ENCODE results near the gene IFNL3.
"Not testable (repeated sequence)": the region's sequence is repeated elsewhere in the genome, so short reads cannot be mapped to it uniquely, and the experiment has no call there.

Gene IFNL3

DNA sequence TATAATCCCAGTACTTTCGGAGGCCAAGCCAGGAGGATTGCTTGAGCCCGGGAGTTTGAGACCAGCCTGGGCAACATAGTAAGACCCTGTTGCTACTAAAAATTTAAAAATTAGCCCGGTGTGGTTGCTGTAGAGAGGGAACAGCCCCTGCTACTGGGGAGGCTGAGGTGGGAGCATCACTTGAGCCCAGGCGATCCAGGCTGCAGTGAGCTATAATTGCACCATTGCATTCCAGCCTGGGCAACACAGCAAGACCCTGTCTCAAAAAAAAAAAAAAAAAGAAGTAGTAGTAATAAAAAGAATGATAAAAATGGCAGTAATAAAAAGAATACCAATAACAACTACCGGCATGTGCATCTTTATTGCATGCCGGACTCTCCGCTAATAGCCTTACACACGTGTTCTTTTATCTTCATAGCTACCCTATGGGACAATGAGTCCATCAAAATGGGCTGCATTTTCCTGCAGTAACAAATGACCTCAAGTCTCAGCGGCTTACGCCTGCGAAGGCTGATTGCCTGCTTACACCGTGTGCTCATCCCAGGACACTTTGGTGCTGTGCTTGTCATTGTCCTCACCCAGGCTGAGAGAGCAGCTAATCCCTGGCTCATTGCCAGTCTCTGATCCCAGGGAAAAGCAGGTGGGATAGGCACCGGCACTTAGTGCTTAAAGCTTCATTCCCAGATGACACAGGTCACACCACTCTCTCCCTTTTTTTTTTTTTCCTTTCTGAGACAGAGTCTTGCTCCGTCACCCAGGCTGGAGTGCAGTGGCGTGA is 26.4 kb downstream of the IFNL3 start:
- no peak for DNase-seq (ENCODE audit: low read depth, low spot score)

DNA sequence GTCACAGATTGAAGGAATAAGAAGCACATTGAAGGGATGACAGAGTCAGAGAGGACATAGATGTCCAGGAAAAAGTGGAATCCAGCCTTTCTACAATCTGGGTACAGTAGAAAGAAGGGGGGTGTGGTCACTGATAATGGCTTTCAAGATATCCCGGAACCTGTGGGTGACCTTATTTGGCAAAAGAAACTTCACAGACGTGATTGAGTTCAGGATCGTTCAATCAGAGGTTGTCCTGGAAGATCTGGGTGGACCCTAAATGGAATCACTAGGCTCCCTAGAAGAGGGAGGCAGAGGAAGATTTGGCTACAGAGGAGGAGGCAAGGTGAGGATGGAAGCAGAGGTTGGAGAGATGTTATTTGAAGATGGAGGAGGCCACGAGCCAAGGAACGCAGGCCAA is 27.7 kb downstream of the IFNL3 start:
- DNase-seq (ENCODE audit: low read depth, low spot score): no peak

DNA sequence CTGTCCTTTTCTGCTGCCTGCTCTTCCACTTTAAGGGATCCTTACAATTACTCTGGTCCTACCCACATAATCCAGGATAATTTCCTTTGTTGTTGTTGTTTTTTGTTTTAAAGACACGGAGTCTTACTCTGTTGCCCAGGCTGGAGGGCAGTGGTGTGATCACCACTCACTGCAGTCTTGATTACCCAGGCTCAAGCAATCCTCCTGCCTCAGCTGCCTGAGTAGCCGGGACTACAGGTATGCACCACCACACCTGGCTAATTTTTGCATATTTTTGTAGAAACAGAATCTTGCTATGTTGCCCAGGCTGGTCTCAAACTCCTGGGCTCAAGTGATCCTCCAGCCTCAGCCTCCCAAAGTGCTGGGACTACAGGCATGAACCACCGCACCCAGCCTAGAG is 29.5 kb downstream of the IFNL3 start:
- DNase-seq (ENCODE audit: low read depth, low spot score): not testable (repeated sequence)

DNA sequence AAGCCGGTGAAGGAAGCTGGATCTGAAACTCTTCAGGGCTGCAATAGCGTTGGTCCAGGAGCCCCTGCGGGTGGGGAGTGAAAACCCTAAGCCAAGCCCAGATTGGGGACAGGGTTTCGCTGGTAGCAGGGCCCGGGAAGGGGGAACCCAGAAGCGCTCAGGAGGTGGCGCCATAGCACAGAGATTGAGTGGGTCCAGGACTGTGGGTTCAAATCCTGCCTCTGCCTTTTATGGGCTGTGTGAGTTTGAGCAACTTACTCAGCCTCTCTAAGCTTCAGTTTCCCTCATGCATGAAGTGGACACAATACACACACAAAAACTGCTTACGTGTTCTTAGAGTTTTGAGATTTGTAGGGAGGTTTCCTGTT is 32.4 kb downstream of the IFNL3 start:
- peak; percentile 31 for DNase-seq (ENCODE audit: low read depth, low spot score)

DNA sequence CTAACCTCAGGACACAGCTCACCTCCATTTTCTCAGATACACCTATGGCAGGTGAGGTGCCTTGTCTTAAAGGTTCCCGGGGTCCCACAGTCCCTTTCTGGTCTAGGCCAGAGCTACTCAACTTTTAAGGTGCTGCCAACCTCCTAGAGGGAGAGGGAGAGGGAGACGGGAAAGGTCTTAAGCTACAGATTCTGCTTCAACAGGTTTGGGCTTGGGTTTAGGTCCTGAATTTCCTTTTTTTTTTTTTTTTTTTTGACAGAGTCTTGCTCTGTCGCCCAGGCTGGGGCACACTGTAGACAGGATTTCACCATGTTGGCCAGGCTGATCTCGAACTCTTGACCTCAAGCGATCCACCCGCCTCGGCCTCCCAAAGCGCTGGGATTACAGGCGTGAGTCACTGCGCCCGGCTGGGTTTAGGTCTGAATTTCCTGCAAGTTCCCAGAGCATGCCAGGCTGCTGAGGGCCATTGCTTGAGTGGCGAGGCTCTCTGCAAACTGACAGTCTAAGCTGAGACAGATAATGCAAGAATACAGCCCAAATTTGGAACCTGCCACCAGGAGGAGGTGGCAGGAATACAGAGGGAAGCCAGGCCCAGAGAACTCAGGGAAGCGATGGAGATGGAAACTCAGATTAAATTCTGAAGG is 33.0 kb downstream of the IFNL3 start:
- no peak for DNase-seq (ENCODE audit: low read depth, low spot score)

DNA sequence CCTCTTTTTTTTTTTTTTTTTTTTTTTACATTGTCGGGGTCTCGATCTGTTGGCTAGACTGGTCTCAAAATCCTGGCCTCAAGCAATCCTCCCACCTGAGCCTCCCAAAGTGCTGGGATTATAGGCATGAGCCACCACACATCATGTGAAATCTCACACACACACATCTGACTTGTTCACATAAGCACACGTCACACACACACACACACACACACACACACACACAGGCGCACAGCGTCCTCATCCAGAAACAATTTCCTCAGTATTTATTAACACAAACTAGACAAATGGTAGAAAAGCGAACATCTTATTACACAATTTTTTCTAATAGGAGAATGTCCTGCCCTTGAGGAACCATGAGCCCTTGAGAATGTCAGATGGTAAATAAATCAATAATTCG is 35.6 kb downstream of the IFNL3 start:
- DNase-seq (ENCODE audit: low read depth, low spot score): no peak

DNA sequence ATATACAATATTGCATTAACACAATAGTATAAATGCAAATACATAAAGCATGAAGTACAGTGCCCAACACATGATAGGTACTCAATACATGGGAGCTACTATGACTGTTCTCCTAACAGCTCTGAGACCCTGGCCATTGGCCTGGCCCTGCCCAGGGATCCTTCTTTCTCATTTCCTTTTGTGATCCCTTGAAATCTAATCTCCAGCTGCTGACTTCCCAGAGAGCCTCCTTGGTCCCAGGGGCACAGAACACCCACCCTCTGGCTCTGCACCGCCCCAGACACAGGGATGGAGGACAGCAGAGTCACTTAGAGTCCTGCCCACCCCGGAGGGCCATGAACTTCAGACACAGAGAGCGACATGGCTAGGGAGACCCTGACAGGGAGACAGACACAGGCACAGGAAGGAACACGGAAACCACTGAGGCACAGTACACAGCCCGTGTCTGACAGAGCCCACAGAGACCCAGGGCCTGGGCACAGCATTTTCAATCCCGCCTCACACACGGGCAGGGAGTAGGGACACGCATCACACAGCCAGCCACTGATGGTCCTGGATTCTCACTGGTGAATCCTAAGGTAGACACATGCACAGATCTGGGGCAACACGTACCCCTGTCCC is 36.5 kb downstream of the IFNL3 start:
- no peak for DNase-seq (ENCODE audit: low read depth, low spot score)

DNA sequence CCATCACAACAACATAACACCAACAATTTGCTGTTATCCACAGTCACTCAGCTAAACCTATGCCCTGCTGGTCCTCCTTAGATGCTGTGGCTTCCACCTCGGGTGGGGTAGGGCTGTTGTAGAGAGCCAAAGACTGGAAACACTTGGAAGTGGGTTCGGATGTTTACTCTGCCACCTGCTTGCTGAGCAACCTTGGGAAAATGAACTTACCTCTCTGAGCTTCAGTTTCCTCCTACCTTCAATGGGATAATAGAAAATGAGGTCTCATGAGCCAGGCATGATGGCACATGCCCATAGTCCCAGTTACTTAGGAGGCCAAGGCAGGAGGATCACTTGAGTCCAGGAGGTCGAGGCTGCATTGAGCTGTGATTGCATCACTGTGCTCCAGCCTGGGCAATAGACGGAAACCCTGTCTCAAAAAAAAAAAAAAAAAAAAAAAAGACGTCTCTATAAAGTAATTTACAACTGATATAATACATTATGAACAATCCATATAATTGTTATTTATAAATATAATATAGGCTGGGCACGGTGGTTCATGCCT is 37.4 kb downstream of the IFNL3 start:
- no peak for DNase-seq (ENCODE audit: low read depth, low spot score)

DNA sequence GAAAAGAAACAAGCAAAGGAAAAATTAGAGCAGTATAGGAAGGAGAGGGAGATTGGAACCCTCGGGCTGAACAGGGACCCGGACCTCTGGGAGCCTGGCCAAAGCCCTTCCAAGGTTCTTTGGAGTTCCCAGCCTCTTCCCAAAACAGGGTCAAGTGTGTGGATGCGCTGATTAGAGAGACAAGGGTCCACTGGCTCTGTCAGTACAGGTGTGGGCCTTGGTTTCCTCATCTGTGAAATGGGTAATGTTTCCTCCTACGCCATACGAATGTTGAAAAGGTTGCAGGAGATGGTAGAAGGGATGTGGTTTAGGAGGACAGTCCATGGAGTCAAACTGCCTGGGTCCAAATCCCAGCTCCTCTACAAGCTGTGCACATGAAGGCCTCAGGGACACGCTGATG is 38.7 kb downstream of the IFNL3 start:
- DNase-seq (ENCODE audit: low read depth, low spot score): no peak

DNA sequence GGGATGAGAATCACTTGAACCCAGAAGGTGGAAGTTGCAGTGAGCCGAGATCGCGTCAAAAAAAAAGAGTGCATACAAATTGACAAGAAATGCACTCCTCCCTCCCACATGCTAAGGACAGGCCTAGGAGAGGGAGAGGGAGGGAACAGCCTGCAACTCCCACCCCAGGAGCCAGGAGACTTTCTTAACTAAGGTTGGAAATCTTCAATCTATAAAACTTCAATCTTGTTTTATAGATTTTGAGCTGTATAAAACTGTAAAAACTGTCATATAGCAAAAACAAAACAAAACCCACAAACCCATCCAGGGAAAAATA is 39.4 kb downstream of the IFNL3 start:
- DNase-seq (ENCODE audit: low read depth, low spot score): no peak

DNA sequence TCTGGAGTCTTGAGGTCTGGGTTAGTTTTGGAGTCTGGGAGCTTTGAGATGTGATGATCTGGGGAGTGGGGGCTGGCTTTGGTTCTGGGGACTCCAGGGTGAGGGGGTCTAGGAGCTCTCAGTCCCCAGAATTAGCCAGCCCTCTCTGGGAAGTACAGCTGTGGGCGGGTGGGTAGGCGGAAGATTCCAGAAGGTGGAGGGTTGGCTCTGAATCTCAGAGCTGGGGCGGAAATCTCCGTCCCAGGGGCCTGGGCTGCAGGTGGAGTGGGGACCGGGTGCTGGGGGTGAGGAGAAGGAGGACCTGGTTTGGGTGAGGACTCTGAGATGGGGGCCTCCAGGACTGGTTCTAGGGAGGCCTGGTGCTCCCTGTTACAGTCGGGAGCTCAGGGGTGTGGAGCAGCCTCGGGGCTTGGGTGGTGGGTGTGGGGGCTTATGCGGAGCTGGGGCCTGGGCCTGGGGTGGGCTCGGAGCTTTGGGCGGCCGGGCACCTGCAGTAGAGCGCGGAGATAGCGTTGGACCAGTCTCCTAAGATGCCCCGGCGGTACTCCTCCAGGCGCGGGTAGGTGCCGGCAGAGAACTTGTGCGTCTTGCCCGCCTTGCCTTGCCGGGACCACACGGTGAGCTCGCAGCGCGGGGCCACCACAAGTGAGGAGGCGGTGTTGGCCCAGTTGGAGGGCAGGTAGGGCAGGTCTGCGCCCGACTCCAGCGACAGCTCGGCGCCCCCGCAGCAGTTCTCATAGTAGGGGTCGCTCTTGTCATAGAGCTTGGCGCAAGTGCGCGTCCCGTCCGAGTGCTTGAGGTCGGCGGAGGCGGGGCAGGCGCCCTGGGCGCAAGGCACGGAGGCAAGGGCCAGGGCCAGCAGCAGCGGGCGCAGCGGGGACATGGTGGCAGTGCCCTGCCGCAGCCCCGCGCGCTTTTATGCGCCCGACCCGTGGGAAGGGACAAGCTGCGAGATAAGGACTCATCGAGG is 41.1 kb downstream of the IFNL3 start, which contains the start of gene SYCN:
Gene SYCN (minus strand): TSS at position 892 of the 970 bp plus-strand sequence. CDS start 9 bp downstream, at position 883.
- DNase-seq (ENCODE audit: low read depth, low spot score): no peak

DNA sequence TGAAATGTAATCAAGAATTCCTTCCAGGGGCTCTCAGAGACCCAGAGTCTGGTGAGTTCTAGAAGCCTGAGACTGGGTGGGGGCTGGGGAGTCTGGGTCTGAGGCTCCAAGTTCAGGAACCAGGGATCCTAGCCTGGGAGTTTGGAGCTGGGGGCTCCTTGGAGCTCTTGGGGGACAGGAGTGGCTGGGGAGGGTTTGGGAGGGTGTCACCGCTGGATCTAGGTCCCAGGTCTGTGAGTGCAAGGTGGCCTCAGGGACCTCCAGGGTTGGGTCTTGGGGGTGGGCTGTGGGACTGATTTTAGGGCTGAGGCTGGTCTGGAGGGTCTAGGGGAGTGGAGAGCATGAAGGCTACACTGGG is 41.8 kb downstream of the IFNL3 start:
- no peak for DNase-seq (ENCODE audit: low read depth, low spot score)

DNA sequence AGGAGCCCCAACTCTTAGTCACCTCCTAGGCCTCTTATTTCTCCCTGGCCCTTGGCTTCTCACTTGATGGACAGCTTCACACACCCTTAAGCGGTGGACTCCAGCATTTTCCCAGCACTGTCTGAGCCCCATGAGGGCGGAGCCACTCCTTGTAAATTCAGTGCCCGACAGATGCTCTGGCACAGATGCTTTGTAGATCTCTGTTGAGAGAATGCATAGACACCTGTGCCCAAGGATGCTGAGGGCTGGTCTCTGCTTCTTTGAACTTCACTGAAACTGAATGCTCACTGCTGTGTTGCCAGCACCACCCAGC is 44.0 kb downstream of the IFNL3 start:
- no peak for DNase-seq (ENCODE audit: low read depth, low spot score)

DNA sequence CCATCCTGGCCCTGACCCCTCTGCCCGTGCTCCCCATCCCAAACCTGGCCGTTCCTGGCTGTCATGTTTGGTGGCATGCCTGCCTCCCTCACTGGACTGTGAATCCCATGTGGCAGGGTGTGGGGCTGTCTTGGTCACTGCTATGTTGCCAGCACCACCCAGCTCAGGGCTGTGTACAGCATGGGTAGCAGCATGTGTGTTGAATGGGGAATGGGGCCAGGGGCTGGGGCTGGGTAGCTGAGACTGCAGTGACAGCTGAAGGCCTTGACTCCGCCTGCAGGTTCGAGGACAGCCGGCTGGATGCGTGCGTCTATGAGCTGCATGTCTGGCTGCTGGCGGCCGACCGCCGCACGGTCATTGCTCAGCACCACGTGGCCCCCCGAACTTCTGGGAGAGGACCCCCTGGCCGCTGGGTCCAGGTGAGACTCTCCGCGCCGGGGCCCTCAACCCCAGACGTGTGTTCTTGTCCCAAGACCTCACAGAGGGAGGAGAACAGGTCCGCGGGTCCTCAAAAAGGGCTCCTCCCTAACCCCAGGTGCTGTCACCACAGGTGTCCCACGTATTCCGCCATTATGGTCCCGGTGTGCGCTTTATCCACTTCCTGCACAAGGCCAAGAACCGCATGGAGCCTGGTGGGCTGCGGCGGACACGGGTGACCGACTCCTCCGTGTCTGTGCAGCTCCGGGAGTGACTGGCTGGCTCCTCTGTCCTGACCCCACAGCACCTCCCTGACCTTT is 44.6 kb downstream of the IFNL3 start:
- no peak for DNase-seq (ENCODE audit: low read depth, low spot score)

DNA sequence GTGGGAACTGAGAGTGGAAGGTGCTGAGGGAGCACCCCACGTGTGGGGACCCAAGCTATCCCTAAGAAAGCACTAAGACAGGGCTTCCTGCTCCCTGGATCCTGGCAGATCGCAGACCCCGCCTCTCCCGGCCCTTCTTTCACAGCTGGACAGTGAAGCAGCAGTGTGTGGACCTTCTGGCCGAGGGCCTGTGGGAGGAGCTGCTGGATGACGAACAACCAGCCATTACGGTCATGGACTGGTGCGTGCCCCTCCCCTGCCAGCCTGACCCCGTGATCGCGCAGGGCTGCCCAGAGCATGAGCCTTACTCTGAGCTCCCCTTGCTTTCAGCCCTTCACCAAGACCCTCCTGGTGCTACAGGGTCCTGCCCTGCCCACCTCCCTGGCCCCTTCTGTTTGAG is 45.8 kb downstream of the IFNL3 start:
- DNase-seq (ENCODE audit: low read depth, low spot score): no peak

DNA sequence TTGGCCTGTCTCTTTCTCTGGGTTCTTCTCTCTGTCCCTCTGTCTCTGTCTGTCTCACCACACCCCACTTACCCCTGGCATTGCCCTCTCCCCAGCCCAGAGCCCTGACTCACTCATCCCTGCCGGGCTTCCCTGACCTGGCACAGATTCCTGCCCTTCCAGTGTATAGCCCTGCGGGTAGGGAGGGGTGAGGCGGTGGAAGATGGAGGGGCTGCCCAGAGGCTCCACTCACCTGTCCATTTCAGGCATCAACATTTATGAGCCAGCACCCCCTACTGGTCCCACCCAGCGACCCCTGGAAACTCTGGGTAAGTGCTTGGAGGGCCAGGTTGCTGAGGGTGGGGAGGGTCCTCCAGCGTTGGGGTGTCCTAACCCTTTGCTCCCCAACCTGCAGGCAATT is 47.0 kb downstream of the IFNL3 start:
- no peak for DNase-seq (ENCODE audit: low read depth, low spot score)

DNA sequence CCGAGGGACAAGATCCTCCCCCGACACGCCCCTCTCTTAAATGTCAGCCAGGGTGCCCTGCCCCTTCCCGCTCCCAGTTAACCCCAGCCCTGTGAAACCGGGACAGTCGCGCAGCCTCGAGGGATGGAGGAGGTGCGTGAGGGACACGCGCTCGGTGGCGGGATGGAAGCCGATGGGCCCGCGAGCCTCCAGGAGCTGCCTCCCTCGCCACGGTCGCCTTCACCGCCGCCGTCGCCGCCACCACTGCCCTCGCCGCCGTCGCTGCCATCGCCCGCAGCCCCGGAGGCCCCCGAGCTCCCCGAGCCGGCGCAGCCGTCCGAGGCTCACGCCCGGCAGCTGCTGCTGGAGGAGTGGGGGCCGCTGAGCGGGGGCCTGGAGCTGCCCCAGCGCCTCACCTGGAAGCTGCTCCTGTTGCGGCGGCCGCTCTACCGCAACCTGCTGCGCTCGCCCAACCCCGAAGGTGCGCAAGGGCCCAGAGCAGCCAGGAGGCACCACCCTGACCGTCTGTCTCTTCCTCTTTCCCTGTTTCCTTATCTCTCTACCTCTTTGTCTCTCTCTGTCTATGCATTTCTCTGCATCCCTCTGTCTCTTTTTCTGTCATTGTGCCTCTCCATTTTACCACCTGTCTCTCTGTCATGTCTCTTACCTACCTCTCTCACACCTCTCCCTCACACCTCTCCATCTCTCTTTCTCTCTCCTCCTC is 47.8 kb downstream of the IFNL3 start, which contains the start of gene NCCRP1:
Gene NCCRP1 (plus strand): TSS at position 105 of the 703 bp plus-strand sequence. CDS start 19 bp downstream, at position 124.
- no peak for DNase-seq (ENCODE audit: low read depth, low spot score)

DNA sequence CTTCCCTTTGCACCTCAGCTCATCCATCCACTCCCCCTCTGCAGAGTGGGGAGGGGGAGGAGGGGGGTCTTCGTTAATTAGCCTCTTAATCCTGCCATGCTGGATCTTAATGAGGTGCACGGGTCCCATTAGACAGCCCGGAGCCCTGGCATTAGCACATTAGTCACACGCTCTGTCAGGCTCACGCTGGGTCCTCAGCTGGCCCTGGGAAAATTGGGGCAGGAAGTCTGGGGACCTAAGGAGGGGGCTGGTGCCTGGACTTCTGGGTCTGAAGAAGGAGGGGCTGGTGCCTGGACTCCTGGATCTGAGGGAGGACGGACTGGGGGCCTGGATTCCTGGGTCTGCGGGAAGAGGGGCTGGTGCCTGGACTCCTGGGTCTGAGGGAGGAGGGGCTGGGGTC is 48.5 kb downstream of the IFNL3 start:
- DNase-seq (ENCODE audit: low read depth, low spot score): no peak

DNA sequence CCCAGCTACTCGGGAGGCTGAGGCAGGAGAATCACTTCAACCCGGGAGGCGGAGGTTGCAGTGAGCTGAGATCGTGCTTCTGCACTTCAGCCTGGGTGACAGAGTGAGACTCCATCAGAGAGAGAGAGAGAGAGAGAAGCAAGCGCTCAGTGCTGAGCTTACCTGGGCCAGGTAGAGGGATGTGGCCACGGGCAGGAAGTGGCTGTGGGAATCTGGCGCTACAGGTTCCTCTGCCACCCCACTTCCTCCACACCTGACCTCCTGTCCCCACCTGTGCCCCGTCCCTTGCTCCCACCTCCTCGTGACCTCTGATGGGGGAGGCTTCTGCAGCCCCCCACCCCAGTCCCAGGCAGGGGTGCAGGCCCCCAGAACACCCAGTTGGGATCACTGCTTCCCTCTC is 49.1 kb downstream of the IFNL3 start:
- DNase-seq (ENCODE audit: low read depth, low spot score): no peak

DNA sequence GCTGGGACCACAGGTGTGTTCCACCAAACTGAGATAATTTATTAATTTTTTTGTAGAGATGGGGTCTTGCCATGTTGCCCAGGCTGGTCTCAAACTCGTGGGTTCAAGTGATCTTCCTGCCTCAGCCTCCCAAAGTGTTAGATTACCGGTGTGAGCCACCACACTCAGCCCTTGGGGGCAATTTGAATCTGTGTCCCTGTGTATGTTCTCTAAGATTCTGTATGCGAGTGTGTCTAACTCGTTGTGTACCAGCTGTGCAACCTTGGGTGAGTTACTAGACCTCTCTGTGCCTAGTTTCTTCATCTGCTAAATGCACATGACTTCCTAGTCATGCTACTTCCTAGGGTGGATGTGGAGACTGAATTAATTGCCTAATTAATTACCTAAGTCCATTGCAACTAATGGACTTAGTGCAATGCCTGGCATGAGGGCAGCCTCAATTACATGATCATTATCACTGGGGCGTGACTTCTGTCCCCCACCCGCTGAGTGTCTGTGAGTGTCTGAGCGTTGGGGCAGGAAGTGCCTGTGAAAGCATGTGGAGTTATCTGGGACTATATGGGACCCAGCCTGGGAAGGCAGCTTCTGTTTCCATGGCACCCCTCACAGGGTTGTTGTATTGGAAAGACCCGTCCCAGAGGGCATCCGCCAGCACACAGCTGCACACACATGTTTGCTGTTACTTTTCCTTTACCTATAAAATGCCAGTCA is 49.8 kb downstream of the IFNL3 start:
- no peak for DNase-seq (ENCODE audit: low read depth, low spot score)
